H9 (cell line): ENCODE results near the gene SYT7. TPM values are rescaled to one million over a fixed set of nuclear protein-coding genes. Genes with fewer than 3 reads are reported as not detected.

ENCODE experiments used
- DNase-seq: peaks from one replicate; pipeline ENCODE4 v3.0.0-alpha.2; 2017
- H2AFZ ChIP-seq: one replicate; pipeline ENCODE4 v1.6.1; 2013; ENCODE audit warnings: mild to moderate bottlenecking, low read length, control low read depth, moderate library complexity
- H2AK5ac ChIP-seq: 2 replicates; pipeline ENCODE4 v1.6.1; 2013; ENCODE audit warnings: low read length, control low read depth, mixed read lengths; ENCODE audit not compliant: insufficient read length
- H2BK120ac ChIP-seq: one replicate; pipeline ENCODE4 v1.6.1; 2013; ENCODE audit warnings: low read depth, mild to moderate bottlenecking, low read length, control low read depth, inconsistent platforms; ENCODE audit not compliant: poor library complexity, severe bottlenecking
- H2BK12ac ChIP-seq: 2 replicates; pipeline ENCODE4 v1.6.1; 2013; ENCODE audit warnings: low read length, control low read depth, mixed read lengths, low read depth; ENCODE audit not compliant: insufficient read length
- H2BK15ac ChIP-seq: 2 replicates; pipeline ENCODE4 v1.6.1; 2013; ENCODE audit warnings: low read depth, low read length, control low read depth
- H2BK20ac ChIP-seq: one replicate; pipeline ENCODE4 v1.6.1; 2013; ENCODE audit warnings: low read depth, mild to moderate bottlenecking, low read length, control low read depth, inconsistent platforms; ENCODE audit not compliant: poor library complexity, severe bottlenecking
- H2BK5ac ChIP-seq: 2 replicates; pipeline ENCODE4 v1.6.1; 2013; ENCODE audit warnings: low read length, control low read depth, mixed read lengths; ENCODE audit not compliant: insufficient read length
- H3K14ac ChIP-seq: 2 replicates; pipeline ENCODE4 v1.6.1; 2013; ENCODE audit warnings: low read length, control low read depth; ENCODE audit not compliant: insufficient read depth
- H3K18ac ChIP-seq: 2 replicates; pipeline ENCODE4 v1.6.1; 2013; ENCODE audit warnings: low read depth, mild to moderate bottlenecking, mixed read lengths, low read length, control low read depth; ENCODE audit not compliant: insufficient read length
- H3K23ac ChIP-seq: 2 replicates; pipeline ENCODE4 v1.6.1; 2013; ENCODE audit warnings: low read length, control low read depth, mixed read lengths, low read depth; ENCODE audit not compliant: insufficient read length
- H3K23me2 ChIP-seq: 2 replicates; pipeline ENCODE4 v1.6.1; 2013; ENCODE audit warnings: low read depth, mild to moderate bottlenecking, mixed read lengths, low read length, control low read depth; ENCODE audit not compliant: insufficient read length, poor library complexity, severe bottlenecking
- H3K27ac ChIP-seq: 2 replicates; pipeline ENCODE4 v1.5.1; 2013; ENCODE audit warnings: low read length, control low read depth, mixed read lengths, low read depth; ENCODE audit not compliant: insufficient read length
- H3K27me3 ChIP-seq: 2 replicates; pipeline ENCODE4 v1.6.1; 2013; ENCODE audit warnings: low read length, control low read depth, inconsistent platforms; ENCODE audit not compliant: insufficient read depth
- H3K4ac ChIP-seq: 2 replicates; pipeline ENCODE4 v1.6.1; 2013; ENCODE audit warnings: low read depth, mild to moderate bottlenecking, control low read depth, inconsistent platforms, low read length, moderate library complexity
- H3K4me1 ChIP-seq: 2 replicates; pipeline ENCODE4 v1.6.1; 2013; ENCODE audit warnings: low read length, control low read depth, inconsistent platforms; ENCODE audit not compliant: insufficient read depth
- H3K4me2 ChIP-seq: 2 replicates; pipeline ENCODE4 v1.6.1; 2013; ENCODE audit warnings: low read length, control low read depth, mixed read lengths; ENCODE audit not compliant: insufficient read length, insufficient read depth
- H3K56ac ChIP-seq: 2 replicates; pipeline ENCODE4 v1.6.1; 2013; ENCODE audit warnings: low read depth, mild to moderate bottlenecking, mixed read lengths, low read length, control low read depth; ENCODE audit not compliant: insufficient read length
- H3K79me1 ChIP-seq: 2 replicates; pipeline ENCODE4 v1.6.1; 2013; ENCODE audit warnings: low read depth, mild to moderate bottlenecking, moderate library complexity, low read length, control low read depth, inconsistent platforms; ENCODE audit not compliant: insufficient read depth, poor library complexity, severe bottlenecking
- H3K79me2 ChIP-seq: 2 replicates; pipeline ENCODE4 v1.6.1; 2013; ENCODE audit warnings: low read length, control low read depth, inconsistent platforms; ENCODE audit not compliant: insufficient read depth
- H3K9ac ChIP-seq: 2 replicates; pipeline ENCODE4 v1.6.1; 2013; ENCODE audit warnings: low read length, control low read depth, mixed read lengths; ENCODE audit not compliant: insufficient read length; ENCODE audit errors: extremely low read depth
- H3K9me3 ChIP-seq: one replicate; pipeline ENCODE4 v1.6.1; 2013; ENCODE audit warnings: low read depth, low read length, inconsistent platforms; ENCODE audit not compliant: control insufficient read depth
- H3T11ph ChIP-seq: one replicate; pipeline ENCODE4 v1.6.1; 2013; ENCODE audit warnings: mild to moderate bottlenecking, low read length, control low read depth, inconsistent platforms
- H4K20me1 ChIP-seq: one replicate; pipeline ENCODE4 v1.6.1; 2013; ENCODE audit not compliant: control insufficient read depth, insufficient read length, insufficient read depth
- H4K5ac ChIP-seq: 2 replicates; pipeline ENCODE4 v1.6.1; 2013; ENCODE audit warnings: low read depth, mild to moderate bottlenecking, mixed read lengths, low read length, control low read depth; ENCODE audit not compliant: insufficient read length
- H4K8ac ChIP-seq: replicated peaks from 2 replicates; pipeline ENCODE4 v1.6.1; 2013; ENCODE audit warnings: low read length, control low read depth, mixed read lengths, low read depth; ENCODE audit not compliant: insufficient read length
- H4K91ac ChIP-seq: 2 replicates; pipeline ENCODE4 v1.6.1; 2013; ENCODE audit warnings: low read depth, mild to moderate bottlenecking, moderate library complexity, mixed read lengths, low read length, control low read depth; ENCODE audit not compliant: insufficient read length
- H3K27ac Mint-ChIP-seq, 3 experiments: 2 replicates in 2 of 3; 3 replicates in 1 of 3; pipeline ENCODE4 v1.8.0; 2020 to 2021; ENCODE audit warnings: mixed read lengths in 3 of 3, mild to moderate bottlenecking in 1 of 3, moderate library complexity in 1 of 3
- H3K27me3 Mint-ChIP-seq: 2 replicates; pipeline ENCODE4 v1.8.0; 2021; ENCODE audit warnings: low read depth, mild to moderate bottlenecking, moderate library complexity, mixed read lengths
- H3K36me3 Mint-ChIP-seq, 3 experiments: 2 replicates in 2 of 3; 3 replicates in 1 of 3; pipeline ENCODE4 v1.8.0; 2020 to 2021; ENCODE audit warnings: low read depth in 3 of 3, mixed read lengths in 3 of 3; ENCODE audit not compliant: insufficient read depth in 1 of 3
- H3K4me1 Mint-ChIP-seq, 2 experiments: 2 replicates each; pipeline ENCODE4 v1.8.0; 2020; ENCODE audit warnings: mixed read lengths in 2 of 2
- H3K4me3 Mint-ChIP-seq, 2 experiments: 2 replicates in 1 of 2; 3 replicates in 1 of 2; pipeline ENCODE4 v1.8.0; 2020 to 2021; ENCODE audit warnings: mild to moderate bottlenecking in 2 of 2, mixed read lengths in 2 of 2, moderate library complexity in 1 of 2
- H3K9me3 Mint-ChIP-seq, 2 experiments: 2 replicates in 1 of 2; 3 replicates in 1 of 2; pipeline ENCODE4 v1.8.0; 2020; ENCODE audit warnings: mild to moderate bottlenecking in 2 of 2, mixed read lengths in 2 of 2, moderate library complexity in 1 of 2
- CTCF ChIP-seq: fragments of 200-600 bp; sonication (generic); conservative IDR thresholded peaks from 3 replicates; pipeline ENCODE4 v1.8.0; 2021; ENCODE audit warnings: antibody characterized with exemption, mild to moderate bottlenecking
- WGBS: extraction: QIAGEN DNeasy Blood & Tissue Kit; methylation state at CpG from one replicate; pipeline ENCODE4 v1.1.7; 2013; ENCODE audit warnings: missing lambda C conversion rate, low lambda C conversion rate, mixed read lengths; ENCODE audit not compliant: insufficient read length; ENCODE audit errors: extremely low coverage; 5-methylcytosine and 5-hydroxymethylcytosine counted together
- total RNA-seq: library from RNA; stranded (reverse); gene quantifications from 2 replicates; pipeline ENCODE4 v1.2.1, GENCODE V29; 2021

The SYT7 gene
- total RNA-seq, 1 experiment from 2014 or later: 8.8 TPM

- DNase-seq: no peak
- Histone ChIP-seq H3K23ac (no peak overlapping the region), H3K4me1 (peaks cover 17% of the 10 kb centered on the region), H3K56ac (no peak overlapping the region), H4K5ac (no peak overlapping the region), H2AFZ (no peak overlapping the region), H3K27ac (no peak overlapping the region), H2BK15ac (no peak overlapping the region), H2BK5ac (no peak overlapping the region), H3K9me3 (no peaks in the 10 kb centered on the region), H2AK5ac (no peak overlapping the region), H4K8ac (no peak overlapping the region), H3K4ac (no peak overlapping the region), H2BK120ac (no peak overlapping the region), H3K79me1 (no peaks in the 10 kb centered on the region), H4K91ac (no peak overlapping the region), H3K9ac (no peak overlapping the region), H4K20me1 (no peaks in the 10 kb centered on the region), H3K27me3 (peaks cover 18% of the 10 kb centered on the region), H3K4me2 (no peak overlapping the region), H2BK12ac (no peak overlapping the region), H3K18ac (no peak overlapping the region), H3T11ph (no peak overlapping the region), H3K14ac (no peak overlapping the region), H2BK20ac (no peak overlapping the region), H3K23me2 (no peaks in the 10 kb centered on the region), H3K79me2 (no peaks in the 10 kb centered on the region)
- no peak for TF ChIP-seq CTCF
- Mint-ChIP-seq H3K36me3 (no peaks in the 10 kb centered on the region; a peak in 1 of 7 replicates), H3K4me3 (peak overlapping the region in 1 of 2 experiments; percentile 18; a peak in 1 of 5 replicates), H3K27ac (no peak overlapping the region), H3K27me3 (peaks cover 58% of the 10 kb centered on the region), H3K4me1 (peaks cover 45 to 58% of the 10 kb centered on the region in 2 experiments), H3K9me3 (no peaks in the 10 kb centered on the region; a peak in 1 of 5 replicates)
- no CpG with 5 or more reads among the region's 3 CpGs for WGBS
Observed at GRCh38 chr11:61511383-61511782, 69.5 kb downstream of the SYT7 start.
